H1 (cell line): Measurements from ENCODE around the gene OR8B8. TPM values are rescaled to one million over a fixed set of nuclear protein-coding genes. Genes with fewer than 3 reads are reported as not detected.

ENCODE experiments used
- CTCF ChIA-PET: fragments of 300-600 bp; sonication (Branson Sonifier 250); formaldehyde crosslinking; loops from one replicate; lab custom pipeline; 2021; ENCODE audit not compliant: partially characterized antibody; lab: Charles Lee
- POLR2A ChIA-PET: fragments of 300-600 bp; sonication (Branson Sonifier 250); formaldehyde crosslinking; loops from one replicate; lab custom pipeline; 2021; ENCODE audit warnings: inconsistent platforms; ENCODE audit not compliant: partially characterized antibody; lab: Charles Lee
- DNase-seq, 2 experiments: peaks; one replicate each; pipeline versions ENCODE4 v3.0.0 to v3.0.0-alpha.2; 2010 to 2022; ENCODE audit warnings: low spot score in 2 of 2, low read depth in 1 of 2, mixed read lengths in 1 of 2
- FAIRE-seq: peaks from 2 replicates; lab custom pipeline; 2011; peaks lifted over from hg19 to GRCh38; lab: Jason Lieb, UNC
- H2AFZ ChIP-seq: 2 replicates; pipeline ENCODE4 v1.8.1; 2012; ENCODE audit warnings: low read length, inconsistent platforms
- H2AK5ac ChIP-seq: 2 replicates; pipeline ENCODE4 v1.6.1; 2013; ENCODE audit warnings: low read depth, low read length
- H2BK120ac ChIP-seq: replicated peaks from 2 replicates; pipeline ENCODE3; 2013; ENCODE audit warnings: low read depth, low read length, inconsistent platforms
- H2BK12ac ChIP-seq: 2 replicates; pipeline ENCODE4 v1.6.1; 2013; ENCODE audit warnings: low read depth, low read length
- H2BK15ac ChIP-seq: 2 replicates; pipeline ENCODE4 v1.6.1; 2013; ENCODE audit warnings: low read length
- H2BK20ac ChIP-seq: 2 replicates; pipeline ENCODE4 v1.6.1; 2013; ENCODE audit warnings: low read length
- H2BK5ac ChIP-seq: 2 replicates; pipeline ENCODE4 v1.6.1; 2013; ENCODE audit warnings: low read depth, low read length
- H3K14ac ChIP-seq: 2 replicates; pipeline ENCODE4 v1.6.1; 2013; ENCODE audit warnings: inconsistent platforms; ENCODE audit not compliant: insufficient read length
- H3K18ac ChIP-seq: 2 replicates; pipeline ENCODE4 v1.6.1; 2013; ENCODE audit warnings: low read length; ENCODE audit errors: extremely low read depth
- H3K23ac ChIP-seq: 2 replicates; pipeline ENCODE4 v1.6.1; 2013; ENCODE audit warnings: inconsistent platforms; ENCODE audit not compliant: insufficient read length
- H3K23me2 ChIP-seq: 2 replicates; pipeline ENCODE4 v1.6.1; 2013; ENCODE audit warnings: low read depth, low read length
- H3K27ac ChIP-seq: 2 replicates; pipeline ENCODE4 v1.6.1; 2011; ENCODE audit warnings: low read depth, low read length, inconsistent platforms
- H3K27me3 ChIP-seq, 4 experiments: replicated peaks in 1 of 4; 1 replicate in 1 of 4; 2 replicates in 3 of 4; pipeline versions ENCODE4 v1.6.1 to v1.8.1; 2011 to 2013; ENCODE audit warnings: low read length in 3 of 4, mild to moderate bottlenecking in 3 of 4, inconsistent platforms in 2 of 4, mixed read lengths in 2 of 4, moderate library complexity in 1 of 4; ENCODE audit not compliant: control insufficient read depth in 3 of 4, insufficient read depth in 3 of 4; ENCODE audit errors: extremely low read depth in 1 of 4
- H3K36me3 ChIP-seq, 4 experiments: 2 replicates each; pipeline versions ENCODE4 v1.6.1 to v1.8.1; 2011 to 2013; ENCODE audit warnings: mild to moderate bottlenecking in 4 of 4, low read length in 3 of 4, moderate library complexity in 2 of 4, control low read depth in 1 of 4, inconsistent platforms in 1 of 4; ENCODE audit not compliant: insufficient read depth in 4 of 4, control insufficient read depth in 2 of 4
- H3K4ac ChIP-seq: replicated peaks from 2 replicates; pipeline ENCODE3; 2013; ENCODE audit warnings: low read length, low read depth, mixed read lengths, inconsistent platforms; ENCODE audit not compliant: insufficient read length
- H3K4me1 ChIP-seq, 4 experiments: replicated peaks in 1 of 4; 1 replicate in 1 of 4; 2 replicates in 3 of 4; pipeline versions ENCODE4 v1.6.1 to v1.8.1; 2011 to 2013; ENCODE audit warnings: low read length in 3 of 4, inconsistent platforms in 2 of 4, mixed read lengths in 1 of 4; ENCODE audit not compliant: insufficient read depth in 4 of 4, control insufficient read depth in 3 of 4
- H3K4me2 ChIP-seq, 2 experiments: 2 replicates each; pipeline versions ENCODE4 v1.6.1 to v1.8.1; 2011 to 2013; ENCODE audit warnings: low read depth in 2 of 2, low read length in 2 of 2, control low read depth in 1 of 2, inconsistent platforms in 1 of 2, mild to moderate bottlenecking in 1 of 2; ENCODE audit not compliant: insufficient read depth in 1 of 2
- H3K4me3 ChIP-seq, 4 experiments: fragments of 200-600, 300-600 bp in 1 of 4; sonication (generic), shearing (Covaris generic), sonication (Bioruptor Twin) in 1 of 4; 2 replicates each; pipeline versions ENCODE4 v1.5.1 to v1.8.1; 2011 to 2016; ENCODE audit warnings: low read length in 4 of 4, low read depth in 3 of 4, control low read depth in 2 of 4, inconsistent platforms in 2 of 4, mild to moderate bottlenecking in 2 of 4, mixed read lengths in 1 of 4, moderate library complexity in 1 of 4; ENCODE audit not compliant: insufficient read depth in 2 of 4; ENCODE audit errors: extremely low read depth in 1 of 4
- H3K56ac ChIP-seq: replicated peaks from 2 replicates; pipeline ENCODE3; 2013; ENCODE audit warnings: low read depth, mild to moderate bottlenecking, mixed read lengths, low read length, inconsistent platforms; ENCODE audit not compliant: insufficient read length
- H3K79me1 ChIP-seq: 2 replicates; pipeline ENCODE4 v1.6.1; 2013; ENCODE audit warnings: low read depth, low read length, control low read depth
- H3K79me2 ChIP-seq, 2 experiments: 2 replicates each; pipeline versions ENCODE4 v1.6.1 to v1.8.1; 2012 to 2013; ENCODE audit warnings: low read length in 2 of 2, mild to moderate bottlenecking in 2 of 2, inconsistent platforms in 1 of 2; ENCODE audit not compliant: insufficient read depth in 2 of 2, control insufficient read depth in 1 of 2
- H3K9ac ChIP-seq, 4 experiments: replicated peaks in 1 of 4; 1 replicate in 1 of 4; 2 replicates in 3 of 4; pipeline versions ENCODE4 v1.6.1 to v1.8.1; 2011 to 2013; ENCODE audit warnings: low read depth in 3 of 4, low read length in 3 of 4, control low read depth in 2 of 4, mild to moderate bottlenecking in 2 of 4, moderate library complexity in 2 of 4, inconsistent platforms in 1 of 4; ENCODE audit errors: extremely low read depth in 1 of 4
- H3K9me3 ChIP-seq, 2 experiments: 2 replicates each; pipeline versions ENCODE4 v1.6.1 to v1.8.1; 2012 to 2013; ENCODE audit warnings: mild to moderate bottlenecking in 2 of 2, moderate library complexity in 2 of 2, control low read depth in 1 of 2, inconsistent platforms in 1 of 2, low read depth in 1 of 2, low read length in 1 of 2, mixed read lengths in 1 of 2; ENCODE audit not compliant: insufficient read depth in 2 of 2
- H4K20me1 ChIP-seq, 2 experiments: replicated peaks in 1 of 2; 2 replicates each; pipeline versions ENCODE3 to v1.8.1; 2011 to 2013; ENCODE audit warnings: inconsistent platforms in 2 of 2, low read length in 2 of 2, mild to moderate bottlenecking in 1 of 2; ENCODE audit not compliant: insufficient read depth in 2 of 2, control insufficient read depth in 1 of 2
- H4K5ac ChIP-seq: 2 replicates; pipeline ENCODE4 v1.6.1; 2013; ENCODE audit warnings: low read length, low read depth, mixed read lengths, inconsistent platforms; ENCODE audit not compliant: insufficient read length
- H4K8ac ChIP-seq: 2 replicates; pipeline ENCODE4 v1.8.0; 2013; ENCODE audit warnings: mild to moderate bottlenecking, moderate library complexity, low read length, inconsistent platforms; ENCODE audit not compliant: insufficient read depth; ENCODE audit errors: extremely low read depth
- H4K91ac ChIP-seq: replicated peaks from 2 replicates; pipeline ENCODE3; 2013; ENCODE audit warnings: low read length, mixed read lengths, inconsistent platforms; ENCODE audit not compliant: insufficient read length
- EP300 ChIP-seq, 2 experiments: IDR thresholded peaks; 1 replicate in 1 of 2; 2 replicates in 1 of 2; pipeline ENCODE4 v1.6.1; 2011 to 2012; ENCODE audit warnings: low read depth in 2 of 2, low read length in 2 of 2, mild to moderate bottlenecking in 2 of 2, borderline replicate concordance in 1 of 2, inconsistent platforms in 1 of 2, moderate library complexity in 1 of 2
- RFX5 ChIP-seq: IDR thresholded peaks from 2 replicates; pipeline ENCODE4 v1.6.1; 2011; ENCODE audit warnings: low read depth, low read length, improper control_type of control experiment, borderline replicate concordance
- SAP30 ChIP-seq: fragments of 300-600 bp; sonication (generic); IDR thresholded peaks from 2 replicates; pipeline ENCODE4 v1.7.1; 2012; ENCODE audit warnings: low read length, moderate library complexity, mild to moderate bottlenecking, inconsistent platforms; ENCODE audit not compliant: insufficient read depth, insufficient replicate concordance
- WGBS, 2 experiments: shearing (Covaris generic) in 1 of 2; methylation state at CpG; one replicate each; pipeline versions ENCODE4 v1.1.6 to v1.1.7; 2013 to 2015; ENCODE audit warnings: low lambda C conversion rate in 2 of 2, mixed read lengths in 2 of 2, inconsistent platforms in 1 of 2, low coverage in 1 of 2, missing lambda C conversion rate in 1 of 2; ENCODE audit not compliant: insufficient replicate concordance in 2 of 2, insufficient coverage in 1 of 2, insufficient read length in 1 of 2; ENCODE audit errors: extremely low coverage in 1 of 2, missing lambda C conversion rate in 1 of 2; 5-methylcytosine and 5-hydroxymethylcytosine counted together
- polyA plus RNA-seq, 7 experiments: library from polyadenylated mRNA; depleted of rRNA in 3 of 7; stranded (reverse) in 5 of 7; unstranded in 2 of 7; fragments of >200 nt in 5 of 7; fragments of 200-250 nt in 2 of 7; gene quantifications; 1 replicate in 5 of 7; 2 replicates in 1 of 7; 4 replicates in 1 of 7; pipeline versions ENCODE4 v1.2.1 to v1.2.3, GENCODE V29; 2011 to 2013; ENCODE audit warnings: missing spikeins in 2 of 7, mixed read lengths in 2 of 7
- total RNA-seq: library from RNA; stranded (reverse); fragmentation: NEBNext Ultra II Directional; extraction: Animal tissue kit (Norgen Biotek cat#: 25700); gene quantifications from 2 replicates; pipeline ENCODE4 v1.2.1, GENCODE V29; 2021

OR8B8 gene
- total and polyA plus RNA-seq, 2 of the 8 experiments (the other 6 are each of a cell fraction or from before 2014, with no cell fraction given), result not detected

DNA sequence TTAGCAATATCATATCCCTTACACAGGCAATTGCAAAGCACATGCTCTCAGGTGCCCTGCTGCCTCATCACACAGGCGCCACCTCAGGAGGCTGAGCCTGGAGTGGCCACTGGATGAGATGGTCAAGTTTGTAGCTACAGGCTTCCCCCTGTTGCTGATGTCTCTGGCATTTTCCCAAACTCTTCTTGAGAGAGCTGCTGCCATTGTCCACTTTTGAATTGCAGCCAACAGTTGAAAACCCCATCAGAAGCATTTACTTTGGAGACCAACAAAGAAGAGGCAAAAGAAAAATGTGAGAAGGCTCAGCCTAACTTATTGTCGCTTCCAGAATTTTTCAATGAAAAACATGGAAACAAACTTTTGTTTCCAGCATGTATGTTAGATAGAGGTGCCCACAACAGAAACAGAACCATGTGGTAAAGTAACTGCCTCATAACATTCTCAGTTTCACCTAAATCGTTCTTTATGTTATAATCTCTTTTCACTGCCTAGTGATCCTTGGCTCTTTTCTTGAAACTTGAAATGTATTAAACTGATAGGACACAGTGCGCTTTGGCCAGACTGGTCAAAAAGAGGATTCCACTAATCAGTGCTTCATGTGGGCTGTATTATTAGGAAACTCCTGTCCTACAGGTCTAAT is 47.6 kb upstream of the OR8B8 start:
- Histone ChIP-seq H3K56ac (no peak overlapping the region), H3K9me3 (no peaks in the 10 kb centered on the region), H2AK5ac (no peak overlapping the region), H3K9ac (no peak overlapping the region), H4K8ac (no peak overlapping the region), H2BK20ac (no peak overlapping the region), H3K14ac (no peak overlapping the region), H3K4me2 (no peak overlapping the region), H2AFZ (no peak overlapping the region; the same call in 1 of the 2 replicates), H3K23me2 (no peaks in the 10 kb centered on the region), H3K27ac (no peak overlapping the region), H3K4me3 (no peak overlapping the region), H3K4me1 (no peaks in the 10 kb centered on the region)
- WGBS, 2 experiments, result 92% methylated on average over 4 of the region's 4 CpGs; no CpG with 5 or more reads in 1 of the 2 experiments
- CTCF ChIA-PET, result no interaction called here
- no peak for DNase-seq
- no peak for FAIRE-seq
- TF ChIP-seq SAP30 (no peak), RFX5 (no peak), EP300 (IDR thresholded peaks at IDR 0.05; ENCODE audit: borderline replicate concordance in 1 of 2, low read depth in 2 of 2, low read length in 2 of 2) (no peak)
- TF ChIP-seq, all 59 proteins: peak for 0
- Histone ChIP-seq H2BK5ac (no peak overlapping the region), H2BK120ac (no peak overlapping the region), H3K79me1 (no peaks in the 10 kb centered on the region), H3K79me2 (no peaks in the 10 kb centered on the region), H4K20me1 (no peaks in the 10 kb centered on the region), H3K4ac (no peak overlapping the region), H3K36me3 (no peaks in the 10 kb centered on the region), H3K23ac (no peak overlapping the region), H3K18ac (no peak overlapping the region), H3K27me3 (peaks cover 0 to 1% (median 0%) of the 10 kb centered on the region in 4 experiments; a peak in 1 of 7 replicates), H2BK12ac (no peak overlapping the region), H4K5ac (no peak overlapping the region), H2BK15ac (no peak overlapping the region), H4K91ac (no peak overlapping the region)
- POLR2A ChIA-PET, result no interaction called here
